Fibroblast of lung (primary cell): ENCODE data around the gene CST5. TPM values are rescaled to one million over a fixed set of nuclear protein-coding genes. Genes with fewer than 3 reads are reported as not detected.
"Not testable (repeated sequence)": the region's sequence is repeated elsewhere in the genome, so short reads cannot be mapped to it uniquely, and the experiment has no call there.

Experiments
- DNase-seq, 2 donors: peaks; one replicate each; pipeline versions ENCODE4 v3.0.0 to v3.0.0-alpha.2; 2010; ENCODE audit warnings: low read depth in 2 of 2
- H2AFZ ChIP-seq: 2 replicates; pipeline ENCODE4 v1.5.1; 2012; ENCODE audit warnings: low read length, control low read depth, inconsistent platforms
- H3K27ac ChIP-seq: 2 replicates; pipeline ENCODE4 v1.5.1; 2011; ENCODE audit warnings: low read length, control low read depth; ENCODE audit not compliant: insufficient read depth
- H3K27me3 ChIP-seq: 2 replicates; pipeline ENCODE4 v1.5.1; 2011; ENCODE audit warnings: mild to moderate bottlenecking, low read length; ENCODE audit not compliant: control insufficient read depth, insufficient read depth
- H3K36me3 ChIP-seq: 2 replicates; pipeline ENCODE4 v1.5.1; 2011; ENCODE audit warnings: low read length; ENCODE audit not compliant: control insufficient read depth, insufficient read depth
- H3K4me1 ChIP-seq: 2 replicates; pipeline ENCODE4 v1.5.1; 2011; ENCODE audit warnings: low read length; ENCODE audit not compliant: control insufficient read depth, insufficient read depth; ENCODE audit errors: extremely low read depth
- H3K4me2 ChIP-seq: 2 replicates; pipeline ENCODE4 v1.5.1; 2011; ENCODE audit warnings: low read length, control low read depth; ENCODE audit not compliant: insufficient read depth; ENCODE audit errors: extremely low read depth
- H3K4me3 ChIP-seq, 4 experiments: fragments of 200-600 bp in 1 of 4; sonication (generic) in 1 of 4; replicated peaks in 1 of 4; 2 replicates each; pipeline ENCODE4 v1.5.1; 2011 to 2016; ENCODE audit warnings: low read length in 4 of 4, low read depth in 3 of 4, mild to moderate bottlenecking in 3 of 4, control low read depth in 2 of 4, inconsistent platforms in 1 of 4, mixed read lengths in 1 of 4; ENCODE audit not compliant: insufficient read depth in 1 of 4; ENCODE audit errors: control extremely low read depth in 1 of 4
- H3K79me2 ChIP-seq: 2 replicates; pipeline ENCODE4 v1.5.1; 2012; ENCODE audit warnings: mild to moderate bottlenecking, low read length, inconsistent platforms; ENCODE audit not compliant: control insufficient read depth, insufficient read depth
- H3K9ac ChIP-seq: 2 replicates; pipeline ENCODE4 v1.5.1; 2011; ENCODE audit warnings: mild to moderate bottlenecking, low read length, control low read depth; ENCODE audit not compliant: insufficient read depth
- H3K9me3 ChIP-seq: 2 replicates; pipeline ENCODE4 v1.5.1; 2012; ENCODE audit warnings: low read depth, low read length; ENCODE audit not compliant: control insufficient read depth, insufficient read depth
- H4K20me1 ChIP-seq: 2 replicates; pipeline ENCODE4 v1.5.1; 2011; ENCODE audit warnings: low read length; ENCODE audit not compliant: control insufficient read depth, insufficient read depth; ENCODE audit errors: extremely low read depth
- EZH2 ChIP-seq: IDR thresholded peaks from 2 replicates; pipeline ENCODE4 v1.5.1; 2012; ENCODE audit warnings: low read length, control low read depth, mild to moderate bottlenecking; ENCODE audit errors: missing control alignments
- polyA plus RNA-seq, 2 donors: library from polyadenylated mRNA; depleted of rRNA in 1 of 2; stranded (reverse) in 1 of 2; unstranded in 1 of 2; fragments of >200 nt; gene quantifications; 2 replicates each; pipeline ENCODE4 v1.2.1, GENCODE V29; 2011 to 2012; ENCODE audit warnings: missing spikeins in 1 of 2
- total RNA-seq: library from RNA; depleted of rRNA; stranded (reverse); fragments of >200 nt; gene quantifications from 2 replicates; pipeline ENCODE4 v1.2.1, GENCODE V29; 2014
- TF ChIP-seq, protein P1 (sequence below), 2 donors: IDR thresholded peaks in 1 of 2; conservative IDR thresholded peaks in 1 of 2; 1 replicate in 1 of 2; 2 replicates in 1 of 2; pipeline ENCODE4 v1.5.1; 2011 to 2012; ENCODE audit warnings: low read length in 2 of 2, control low read depth in 1 of 2, inconsistent platforms in 1 of 2, low read depth in 1 of 2, mild to moderate bottlenecking in 1 of 2

CST5 gene
- total and polyA plus RNA-seq, 2 donors (not counting 1 experiment from before 2014, with no cell fraction given): not detected

DNA sequence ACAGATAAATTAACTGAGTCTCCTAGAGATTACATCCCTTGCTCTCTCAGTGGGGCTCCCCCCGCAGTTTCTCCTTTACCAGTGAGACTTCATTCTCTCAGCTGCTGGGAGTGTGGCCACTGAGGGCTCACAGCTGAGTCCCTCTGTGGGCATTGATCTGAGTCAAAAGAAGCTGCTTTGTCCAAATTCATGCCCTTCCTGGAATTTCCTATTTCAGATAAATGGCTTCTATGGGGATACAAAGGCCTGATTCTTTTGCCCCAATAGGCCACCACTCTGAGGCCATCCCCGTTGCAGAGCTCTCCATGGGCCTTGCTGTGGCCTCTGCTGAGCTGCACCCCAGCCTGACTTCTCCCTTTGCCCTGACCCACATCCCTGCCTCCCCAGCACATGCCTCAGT lies 10.0 kb downstream of the CST5 start:
- Histone ChIP-seq H3K4me2 (no peak overlapping the region), H4K20me1 (no peaks in the 10 kb centered on the region), H3K36me3 (no peaks in the 10 kb centered on the region), H3K9me3 (no peaks in the 10 kb centered on the region), H3K4me3 (no peak overlapping the region), H3K27me3 (no peaks in the 10 kb centered on the region), H3K9ac (no peak overlapping the region), H2AFZ (no peak overlapping the region), H3K79me2 (no peaks in the 10 kb centered on the region), H3K27ac (no peak overlapping the region), H3K4me1 (no peaks in the 10 kb centered on the region)
- no peak for DNase-seq
- TF ChIP-seq EZH2: no peak

DNA sequence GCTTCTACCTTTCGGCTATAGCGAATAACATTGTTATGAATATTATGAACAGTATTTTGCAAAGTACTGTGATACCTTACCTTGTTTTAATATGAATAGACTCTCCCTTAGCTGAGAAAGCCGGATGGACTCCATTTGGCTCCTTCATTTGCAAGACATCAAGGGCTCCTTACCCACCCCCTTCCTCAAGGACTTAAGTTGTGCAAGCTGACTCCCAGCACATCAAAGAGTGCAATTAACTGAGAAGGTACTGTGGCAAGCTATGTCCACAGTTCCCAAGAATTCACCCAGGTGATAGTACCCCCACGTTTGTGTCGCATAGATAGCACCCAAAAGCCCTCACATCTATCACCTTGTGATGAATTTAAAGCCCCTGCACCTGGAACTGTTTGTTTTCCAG lies 11.2 kb downstream of the CST5 start:
- Histone ChIP-seq H3K4me2 (no peak overlapping the region), H3K4me3 (no peak overlapping the region), H3K27ac (no peak overlapping the region), H3K4me1 (no peaks in the 10 kb centered on the region), H3K9ac (no peak overlapping the region), H2AFZ (no peak overlapping the region), H3K9me3 (no peaks in the 10 kb centered on the region), H3K27me3 (no peaks in the 10 kb centered on the region), H3K79me2 (no peaks in the 10 kb centered on the region), H3K36me3 (no peaks in the 10 kb centered on the region), H4K20me1 (no peaks in the 10 kb centered on the region)
- DNase-seq: no peak
- no peak for TF ChIP-seq EZH2
- TF ChIP-seq, protein P1, sequence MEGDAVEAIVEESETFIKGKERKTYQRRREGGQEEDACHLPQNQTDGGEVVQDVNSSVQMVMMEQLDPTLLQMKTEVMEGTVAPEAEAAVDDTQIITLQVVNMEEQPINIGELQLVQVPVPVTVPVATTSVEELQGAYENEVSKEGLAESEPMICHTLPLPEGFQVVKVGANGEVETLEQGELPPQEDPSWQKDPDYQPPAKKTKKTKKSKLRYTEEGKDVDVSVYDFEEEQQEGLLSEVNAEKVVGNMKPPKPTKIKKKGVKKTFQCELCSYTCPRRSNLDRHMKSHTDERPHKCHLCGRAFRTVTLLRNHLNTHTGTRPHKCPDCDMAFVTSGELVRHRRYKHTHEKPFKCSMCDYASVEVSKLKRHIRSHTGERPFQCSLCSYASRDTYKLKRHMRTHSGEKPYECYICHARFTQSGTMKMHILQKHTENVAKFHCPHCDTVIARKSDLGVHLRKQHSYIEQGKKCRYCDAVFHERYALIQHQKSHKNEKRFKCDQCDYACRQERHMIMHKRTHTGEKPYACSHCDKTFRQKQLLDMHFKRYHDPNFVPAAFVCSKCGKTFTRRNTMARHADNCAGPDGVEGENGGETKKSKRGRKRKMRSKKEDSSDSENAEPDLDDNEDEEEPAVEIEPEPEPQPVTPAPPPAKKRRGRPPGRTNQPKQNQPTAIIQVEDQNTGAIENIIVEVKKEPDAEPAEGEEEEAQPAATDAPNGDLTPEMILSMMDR (conservative IDR thresholded peaks at IDR 0.05 in 1 of 2, IDR thresholded peaks at IDR 0.05 in 1 of 2; ENCODE audit: low read depth in 1 of 2, low read length in 2 of 2): no peak

- Histone ChIP-seq H3K27me3 (no peaks in the 10 kb centered on the region), H3K4me3 (no peak overlapping the region), H4K20me1 (no peaks in the 10 kb centered on the region), H3K79me2 (no peaks in the 10 kb centered on the region), H2AFZ (no peak overlapping the region), H3K4me1 (no peaks in the 10 kb centered on the region), H3K9me3 (no peaks in the 10 kb centered on the region), H3K9ac (no peak overlapping the region), H3K36me3 (no peaks in the 10 kb centered on the region), H3K4me2 (no peak overlapping the region), H3K27ac (no peak overlapping the region)
- TF ChIP-seq, protein P1 (conservative IDR thresholded peaks at IDR 0.05 in 1 of 2, IDR thresholded peaks at IDR 0.05 in 1 of 2; ENCODE audit: low read depth in 1 of 2, low read length in 2 of 2): no peak
- no peak for TF ChIP-seq EZH2
- DNase-seq: no peak
Measured at GRCh38 chr20:23867152-23867776, 12.3 kb downstream of the CST5 start.

GRCh38 chr20:23860771-23861170 lies 18.8 kb downstream of the CST5 start:
- H3K4me1 ChIP-seq, H3K4me3 ChIP-seq, H3K36me3 ChIP-seq, H3K27me3 ChIP-seq, H3K9ac ChIP-seq, H4K20me1 ChIP-seq, H3K27ac ChIP-seq, H3K79me2 ChIP-seq, H3K9me3 ChIP-seq, H2AFZ ChIP-seq, H3K4me2 ChIP-seq, DNase-seq: not testable (repeated sequence)
